ENCODE results near the gene SERINC5.
A peak's percentile ranks its signal among the peaks of the same experiment; 100 is the strongest.
"Not testable (repeated sequence)": the region's sequence is repeated elsewhere in the genome, so short reads cannot be mapped to it uniquely, and the experiment has no call there.

SERINC5 gene

GRCh38 chr5:80168388-80169028 lies 87.3 kb downstream of the SERINC5 start:
- no peak for DNase-seq (ENCODE audit: low spot score)

GRCh38 chr5:80165452-80165851 lies 90.4 kb downstream of the SERINC5 start:
- DNase-seq (ENCODE audit: low spot score), result no peak

GRCh38 chr5:80161165-80161564 lies 94.7 kb downstream of the SERINC5 start:
- no peak for DNase-seq (ENCODE audit: low spot score)

GRCh38 chr5:80160242-80160641 lies 95.6 kb downstream of the SERINC5 start:
- no peak for DNase-seq (ENCODE audit: low spot score)

GRCh38 chr5:80159133-80159815 lies 96.6 kb downstream of the SERINC5 start:
- no peak for DNase-seq (ENCODE audit: low spot score)

GRCh38 chr5:80156156-80156555 lies 99.7 kb downstream of the SERINC5 start:
- no peak for DNase-seq (ENCODE audit: low spot score)

GRCh38 chr5:80154749-80155148 lies 101.1 kb downstream of the SERINC5 start:
- no peak for DNase-seq (ENCODE audit: low spot score)

GRCh38 chr5:80154289-80154688 lies 101.6 kb downstream of the SERINC5 start:
- DNase-seq (ENCODE audit: low spot score), result not testable (repeated sequence)

GRCh38 chr5:80153586-80154126 lies 102.2 kb downstream of the SERINC5 start:
- peak; percentile 63 for DNase-seq (ENCODE audit: low spot score)

- DNase-seq (ENCODE audit: low spot score), result no peak
These were observed 103.1 kb downstream of the SERINC5 start for GRCh38 chr5:80152778-80153177.

GRCh38 chr5:80151890-80152289 lies 104.0 kb downstream of the SERINC5 start:
- DNase-seq (ENCODE audit: low spot score), result no peak

- DNase-seq (ENCODE audit: low spot score), result no peak
These were observed 105.1 kb downstream of the SERINC5 start for GRCh38 chr5:80150731-80151130.

GRCh38 chr5:80149161-80149609 lies 106.7 kb downstream of the SERINC5 start:
- no peak for DNase-seq (ENCODE audit: low spot score)

GRCh38 chr5:80147119-80147815 lies 108.6 kb downstream of the SERINC5 start:
- DNase-seq (ENCODE audit: low spot score), result no peak

- DNase-seq (ENCODE audit: low spot score), result no peak
These were observed 109.8 kb downstream of the SERINC5 start for GRCh38 chr5:80146046-80146445.

- no peak for DNase-seq (ENCODE audit: low spot score)
These were observed 112.4 kb downstream of the SERINC5 start for GRCh38 chr5:80143491-80143890.

GRCh38 chr5:80142996-80143395 lies 112.9 kb downstream of the SERINC5 start:
- DNase-seq (ENCODE audit: low spot score), result no peak

- DNase-seq (ENCODE audit: low spot score), result no peak
These were observed 114.2 kb downstream of the SERINC5 start for GRCh38 chr5:80141681-80142080.

GRCh38 chr5:80141147-80141671 lies 114.6 kb downstream of the SERINC5 start:
- peak; percentile 45 for DNase-seq (ENCODE audit: low spot score)

- no peak for DNase-seq (ENCODE audit: low spot score)
These were observed 115.4 kb downstream of the SERINC5 start for GRCh38 chr5:80140496-80140895.

GRCh38 chr5:80139466-80139972 lies 116.3 kb downstream of the SERINC5 start:
- no peak for DNase-seq (ENCODE audit: low spot score)

GRCh38 chr5:80138486-80138885 lies 117.4 kb downstream of the SERINC5 start:
- DNase-seq (ENCODE audit: low spot score), result no peak
